H1 (cell line): ENCODE data around the gene ILF2. TPM values are rescaled to one million over a fixed set of nuclear protein-coding genes. Genes with fewer than 3 reads are reported as not detected.
A peak's percentile ranks its signal among the peaks of the same experiment; 100 is the strongest.

ENCODE experiments used
- CTCF ChIA-PET: fragments of 300-600 bp; sonication (Branson Sonifier 250); formaldehyde crosslinking; loops from one replicate; lab custom pipeline; 2021; ENCODE audit not compliant: partially characterized antibody; lab: Charles Lee
- POLR2A ChIA-PET: fragments of 300-600 bp; sonication (Branson Sonifier 250); formaldehyde crosslinking; loops from one replicate; lab custom pipeline; 2021; ENCODE audit warnings: inconsistent platforms; ENCODE audit not compliant: partially characterized antibody; lab: Charles Lee
- DNase-seq, 2 experiments: peaks; one replicate each; pipeline versions ENCODE4 v3.0.0 to v3.0.0-alpha.2; 2010 to 2022; ENCODE audit warnings: low spot score in 2 of 2, low read depth in 1 of 2, mixed read lengths in 1 of 2
- FAIRE-seq: peaks from 2 replicates; lab custom pipeline; 2011; peaks lifted over from hg19 to GRCh38; lab: Jason Lieb, UNC
- H2AFZ ChIP-seq: 2 replicates; pipeline ENCODE4 v1.8.1; 2012; ENCODE audit warnings: low read length, inconsistent platforms
- H2AK5ac ChIP-seq: 2 replicates; pipeline ENCODE4 v1.6.1; 2013; ENCODE audit warnings: low read depth, low read length
- H2BK120ac ChIP-seq: replicated peaks from 2 replicates; pipeline ENCODE3; 2013; ENCODE audit warnings: low read depth, low read length, inconsistent platforms
- H2BK12ac ChIP-seq: 2 replicates; pipeline ENCODE4 v1.6.1; 2013; ENCODE audit warnings: low read depth, low read length
- H2BK15ac ChIP-seq: 2 replicates; pipeline ENCODE4 v1.6.1; 2013; ENCODE audit warnings: low read length
- H2BK20ac ChIP-seq: 2 replicates; pipeline ENCODE4 v1.6.1; 2013; ENCODE audit warnings: low read length
- H2BK5ac ChIP-seq: 2 replicates; pipeline ENCODE4 v1.6.1; 2013; ENCODE audit warnings: low read depth, low read length
- H3K14ac ChIP-seq: 2 replicates; pipeline ENCODE4 v1.6.1; 2013; ENCODE audit warnings: inconsistent platforms; ENCODE audit not compliant: insufficient read length
- H3K18ac ChIP-seq: 2 replicates; pipeline ENCODE4 v1.6.1; 2013; ENCODE audit warnings: low read length; ENCODE audit errors: extremely low read depth
- H3K23ac ChIP-seq: 2 replicates; pipeline ENCODE4 v1.6.1; 2013; ENCODE audit warnings: inconsistent platforms; ENCODE audit not compliant: insufficient read length
- H3K23me2 ChIP-seq: 2 replicates; pipeline ENCODE4 v1.6.1; 2013; ENCODE audit warnings: low read depth, low read length
- H3K27ac ChIP-seq: 2 replicates; pipeline ENCODE4 v1.6.1; 2011; ENCODE audit warnings: low read depth, low read length, inconsistent platforms
- H3K27me3 ChIP-seq, 4 experiments: replicated peaks in 1 of 4; 1 replicate in 1 of 4; 2 replicates in 3 of 4; pipeline versions ENCODE4 v1.6.1 to v1.8.1; 2011 to 2013; ENCODE audit warnings: low read length in 3 of 4, mild to moderate bottlenecking in 3 of 4, inconsistent platforms in 2 of 4, mixed read lengths in 2 of 4, moderate library complexity in 1 of 4; ENCODE audit not compliant: control insufficient read depth in 3 of 4, insufficient read depth in 3 of 4; ENCODE audit errors: extremely low read depth in 1 of 4
- H3K36me3 ChIP-seq, 4 experiments: 2 replicates each; pipeline versions ENCODE4 v1.6.1 to v1.8.1; 2011 to 2013; ENCODE audit warnings: mild to moderate bottlenecking in 4 of 4, low read length in 3 of 4, moderate library complexity in 2 of 4, control low read depth in 1 of 4, inconsistent platforms in 1 of 4; ENCODE audit not compliant: insufficient read depth in 4 of 4, control insufficient read depth in 2 of 4
- H3K4ac ChIP-seq: replicated peaks from 2 replicates; pipeline ENCODE3; 2013; ENCODE audit warnings: low read length, low read depth, mixed read lengths, inconsistent platforms; ENCODE audit not compliant: insufficient read length
- H3K4me1 ChIP-seq, 4 experiments: replicated peaks in 1 of 4; 1 replicate in 1 of 4; 2 replicates in 3 of 4; pipeline versions ENCODE4 v1.6.1 to v1.8.1; 2011 to 2013; ENCODE audit warnings: low read length in 3 of 4, inconsistent platforms in 2 of 4, mixed read lengths in 1 of 4; ENCODE audit not compliant: insufficient read depth in 4 of 4, control insufficient read depth in 3 of 4
- H3K4me2 ChIP-seq, 2 experiments: 2 replicates each; pipeline versions ENCODE4 v1.6.1 to v1.8.1; 2011 to 2013; ENCODE audit warnings: low read depth in 2 of 2, low read length in 2 of 2, control low read depth in 1 of 2, inconsistent platforms in 1 of 2, mild to moderate bottlenecking in 1 of 2; ENCODE audit not compliant: insufficient read depth in 1 of 2
- H3K4me3 ChIP-seq, 4 experiments: fragments of 200-600, 300-600 bp in 1 of 4; sonication (generic), shearing (Covaris generic), sonication (Bioruptor Twin) in 1 of 4; 2 replicates each; pipeline versions ENCODE4 v1.5.1 to v1.8.1; 2011 to 2016; ENCODE audit warnings: low read length in 4 of 4, low read depth in 3 of 4, control low read depth in 2 of 4, inconsistent platforms in 2 of 4, mild to moderate bottlenecking in 2 of 4, mixed read lengths in 1 of 4, moderate library complexity in 1 of 4; ENCODE audit not compliant: insufficient read depth in 2 of 4; ENCODE audit errors: extremely low read depth in 1 of 4
- H3K56ac ChIP-seq: replicated peaks from 2 replicates; pipeline ENCODE3; 2013; ENCODE audit warnings: low read depth, mild to moderate bottlenecking, mixed read lengths, low read length, inconsistent platforms; ENCODE audit not compliant: insufficient read length
- H3K79me1 ChIP-seq: 2 replicates; pipeline ENCODE4 v1.6.1; 2013; ENCODE audit warnings: low read depth, low read length, control low read depth
- H3K79me2 ChIP-seq, 2 experiments: 2 replicates each; pipeline versions ENCODE4 v1.6.1 to v1.8.1; 2012 to 2013; ENCODE audit warnings: low read length in 2 of 2, mild to moderate bottlenecking in 2 of 2, inconsistent platforms in 1 of 2; ENCODE audit not compliant: insufficient read depth in 2 of 2, control insufficient read depth in 1 of 2
- H3K9ac ChIP-seq, 4 experiments: replicated peaks in 1 of 4; 1 replicate in 1 of 4; 2 replicates in 3 of 4; pipeline versions ENCODE4 v1.6.1 to v1.8.1; 2011 to 2013; ENCODE audit warnings: low read depth in 3 of 4, low read length in 3 of 4, control low read depth in 2 of 4, mild to moderate bottlenecking in 2 of 4, moderate library complexity in 2 of 4, inconsistent platforms in 1 of 4; ENCODE audit errors: extremely low read depth in 1 of 4
- H3K9me3 ChIP-seq, 2 experiments: 2 replicates each; pipeline versions ENCODE4 v1.6.1 to v1.8.1; 2012 to 2013; ENCODE audit warnings: mild to moderate bottlenecking in 2 of 2, moderate library complexity in 2 of 2, control low read depth in 1 of 2, inconsistent platforms in 1 of 2, low read depth in 1 of 2, low read length in 1 of 2, mixed read lengths in 1 of 2; ENCODE audit not compliant: insufficient read depth in 2 of 2
- H4K20me1 ChIP-seq, 2 experiments: replicated peaks in 1 of 2; 2 replicates each; pipeline versions ENCODE3 to v1.8.1; 2011 to 2013; ENCODE audit warnings: inconsistent platforms in 2 of 2, low read length in 2 of 2, mild to moderate bottlenecking in 1 of 2; ENCODE audit not compliant: insufficient read depth in 2 of 2, control insufficient read depth in 1 of 2
- H4K5ac ChIP-seq: 2 replicates; pipeline ENCODE4 v1.6.1; 2013; ENCODE audit warnings: low read length, low read depth, mixed read lengths, inconsistent platforms; ENCODE audit not compliant: insufficient read length
- H4K8ac ChIP-seq: 2 replicates; pipeline ENCODE4 v1.8.0; 2013; ENCODE audit warnings: mild to moderate bottlenecking, moderate library complexity, low read length, inconsistent platforms; ENCODE audit not compliant: insufficient read depth; ENCODE audit errors: extremely low read depth
- H4K91ac ChIP-seq: replicated peaks from 2 replicates; pipeline ENCODE3; 2013; ENCODE audit warnings: low read length, mixed read lengths, inconsistent platforms; ENCODE audit not compliant: insufficient read length
- ASH2L ChIP-seq: fragments of 200-600, 300-600 bp; sonication (generic); IDR thresholded peaks from one replicate; pipeline ENCODE4 v1.7.1; 2017; ENCODE audit warnings: low read length
- BRCA1 ChIP-seq: IDR thresholded peaks from 2 replicates; pipeline ENCODE4 v1.6.1; 2012; ENCODE audit warnings: low read depth, low read length, improper control_type of control experiment
- GABPA ChIP-seq: IDR thresholded peaks from 2 replicates; pipeline ENCODE4 v1.6.1; 2011; ENCODE audit warnings: mild to moderate bottlenecking, low read length, moderate library complexity, borderline replicate concordance; ENCODE audit not compliant: insufficient read depth
- HDAC2 ChIP-seq, 2 experiments: fragments of 300-600 bp in 1 of 2; sonication (generic) in 1 of 2; IDR thresholded peaks; 2 replicates each; pipeline ENCODE4 v1.6.1; 2011 to 2012; ENCODE audit warnings: low read depth in 2 of 2, low read length in 2 of 2, mild to moderate bottlenecking in 2 of 2, moderate library complexity in 2 of 2, borderline replicate concordance in 1 of 2, inconsistent platforms in 1 of 2
- MAX ChIP-seq: IDR thresholded peaks from 2 replicates; pipeline ENCODE4 v1.6.1; 2012; ENCODE audit warnings: inconsistent platforms
- PHF8 ChIP-seq: fragments of 200-600 bp; sonication (generic); conservative IDR thresholded peaks from 2 replicates; pipeline ENCODE4 v1.7.1; 2012; ENCODE audit warnings: low read depth, mild to moderate bottlenecking, inconsistent platforms, low read length, moderate library complexity
- SIRT6 ChIP-seq: IDR thresholded peaks from one replicate; pipeline ENCODE4 v1.7.1; 2012; ENCODE audit warnings: low read length, inconsistent platforms
- SP1 ChIP-seq: IDR thresholded peaks from 2 replicates; pipeline ENCODE4 v1.6.1; 2011; ENCODE audit warnings: low read depth, low read length
- SUZ12 ChIP-seq: fragments of 200-600 bp; sonication (generic); IDR thresholded peaks from 2 replicates; pipeline ENCODE4 v1.6.1; 2012; ENCODE audit warnings: mild to moderate bottlenecking, inconsistent platforms, low read length, moderate library complexity, mixed read lengths
- TAF7 ChIP-seq: optimal IDR thresholded peaks from 2 replicates; pipeline ENCODE3; 2011; ENCODE audit warnings: low read depth, mild to moderate bottlenecking, inconsistent platforms, low read length, moderate library complexity, borderline replicate concordance
- TBP ChIP-seq: IDR thresholded peaks from 2 replicates; pipeline ENCODE4 v1.6.1; 2011; ENCODE audit warnings: low read depth, low read length, improper control_type of control experiment
- USF2 ChIP-seq: IDR thresholded peaks from 2 replicates; pipeline ENCODE4 v1.6.1; 2011; ENCODE audit warnings: low read length, improper control_type of control experiment
- WGBS, 2 experiments: shearing (Covaris generic) in 1 of 2; methylation state at CpG; one replicate each; pipeline versions ENCODE4 v1.1.6 to v1.1.7; 2013 to 2015; ENCODE audit warnings: low lambda C conversion rate in 2 of 2, mixed read lengths in 2 of 2, inconsistent platforms in 1 of 2, low coverage in 1 of 2, missing lambda C conversion rate in 1 of 2; ENCODE audit not compliant: insufficient replicate concordance in 2 of 2, insufficient coverage in 1 of 2, insufficient read length in 1 of 2; ENCODE audit errors: extremely low coverage in 1 of 2, missing lambda C conversion rate in 1 of 2; 5-methylcytosine and 5-hydroxymethylcytosine counted together
- polyA plus RNA-seq, 7 experiments: library from polyadenylated mRNA; depleted of rRNA in 3 of 7; stranded (reverse) in 5 of 7; unstranded in 2 of 7; fragments of >200 nt in 5 of 7; fragments of 200-250 nt in 2 of 7; gene quantifications; 1 replicate in 5 of 7; 2 replicates in 1 of 7; 4 replicates in 1 of 7; pipeline versions ENCODE4 v1.2.1 to v1.2.3, GENCODE V29; 2011 to 2013; ENCODE audit warnings: missing spikeins in 2 of 7, mixed read lengths in 2 of 7
- total RNA-seq: library from RNA; stranded (reverse); fragmentation: NEBNext Ultra II Directional; extraction: Animal tissue kit (Norgen Biotek cat#: 25700); gene quantifications from 2 replicates; pipeline ENCODE4 v1.2.1, GENCODE V29; 2021

The ILF2 gene
- total and polyA plus RNA-seq, 2 of the 8 experiments (the other 6 are each of a cell fraction or from before 2014, with no cell fraction given), result 389 to 474 TPM

GRCh38 chr1:153616917-153617311, 53.9 kb downstream of the ILF2 start:
- Histone ChIP-seq H4K5ac (no peak overlapping the region), H3K9me3 (no peaks in the 10 kb centered on the region), H4K91ac (no peak overlapping the region), H3K79me2 (no peaks in the 10 kb centered on the region), H3K4me1 (peaks cover 0 to 20% (median 9%) of the 10 kb centered on the region in 4 experiments; a peak in 6 of 7 replicates), H2BK20ac (no peak overlapping the region), H2AFZ (no peak overlapping the region), H3K27me3 (no peaks in the 10 kb centered on the region; a peak in 1 of 7 replicates), H3K4ac (no peak overlapping the region), H3K79me1 (no peaks in the 10 kb centered on the region), H3K9ac (no peak overlapping the region), H4K8ac (no peak overlapping the region; the same call in none of the 2 replicates), H3K18ac (peak overlapping the region; percentile 15), H3K56ac (no peak overlapping the region), H2BK12ac (peak overlapping the region; percentile 80; the same call in 1 of the 2 replicates), H2BK120ac (no peak overlapping the region), H3K23me2 (peaks cover 3% of the 10 kb centered on the region), H3K27ac (no peak overlapping the region), H3K4me2 (no peak overlapping the region), H3K23ac (no peak overlapping the region), H4K20me1 (no peaks in the 10 kb centered on the region), H3K14ac (no peak overlapping the region), H2BK5ac (0 out of 2 replicates have a peak overlapping the region, but pooled peaks have one; percentile 44), H3K36me3 (peaks cover 0 to 6% (median 0%) of the 10 kb centered on the region in 4 experiments; a peak in 4 of 8 replicates), H3K4me3 (no peak overlapping the region), H2AK5ac (0 out of 2 replicates have a peak overlapping the region, but pooled peaks have one; percentile 28), H2BK15ac (0 out of 2 replicates have a peak overlapping the region, but pooled peaks have one; percentile 67)
- 87% methylated on average over 5 of the region's 5 CpGs; no CpG with 5 or more reads in 1 of the 2 experiments for WGBS, 2 experiments
- CTCF ChIA-PET, result interaction anchor here (1.1 to 15.9 kb wide), 23 partner anchors 10 to 268 kb away, joined by 3 to 224 read pairs (median 5); partner anchors contain the start of genes PGLYRP4, S100A1, S100A13 and S100A2
- DNase-seq, result no peak
- POLR2A ChIA-PET, result interaction anchor here (15.3 kb wide), 1 partner anchor 11 kb away, joined by 261 read pairs; the partner anchor contains the start of genes CHTOP, S100A1 and S100A13
- FAIRE-seq, result no peak
- TF ChIP-seq GABPA (no peak), BRCA1 (no peak), ASH2L (no peak), SUZ12 (no peak), PHF8 (no peak), USF2 (no peak), HDAC2 (IDR thresholded peaks at IDR 0.05; ENCODE audit: borderline replicate concordance in 1 of 2, low read depth in 2 of 2, low read length in 2 of 2) (no peak), SIRT6 (no peak), TAF7 (no peak), SP1 (no peak), TBP (no peak), MAX (no peak)
